HL-60/S4 treated with retinoic acid at 250 ng/mL for 4 days and 3 days (cell line): Measurements from ENCODE around the gene RETREG2.

Experiments used
- in situ Hi-C: fragments of 300-500 bp; cut with MboI; formaldehyde crosslinking; loops from 2 replicates; pipeline ENCODE4 v1.7.0; 2022; ENCODE audit warnings: low sequenced_read_pairs

The RETREG2 gene

GRCh38 chr2:219213486-219214071, 35.5 kb downstream of the RETREG2 start:
- in situ Hi-C loops, result no loop called here

- in situ Hi-C loops, result no loop called here
Measured at GRCh38 chr2:219214141-219214540, 36.1 kb downstream of the RETREG2 start.

GRCh38 chr2:219214786-219215185, 36.7 kb downstream of the RETREG2 start:
- in situ Hi-C loops, result no loop called here

GRCh38 chr2:219215871-219216534, 37.9 kb downstream of the RETREG2 start:
- in situ Hi-C loops, result no loop called here

GRCh38 chr2:219216535-219216915, 38.5 kb downstream of the RETREG2 start:
- in situ Hi-C loops, result no loop called here

- in situ Hi-C loops, result no loop called here
Measured at GRCh38 chr2:219218217-219218731, 40.2 kb downstream of the RETREG2 start.

GRCh38 chr2:219218732-219219701, 40.9 kb downstream of the RETREG2 start, which contains the start of gene ABCB6:
Gene ABCB6 (minus strand): TSS chr2:219218958. CDS start chr2:219218673, 285 bp downstream.
- in situ Hi-C loops, result no loop called here

GRCh38 chr2:219219784-219220532, 41.9 kb downstream of the RETREG2 start:
- in situ Hi-C loops, result no loop called here

GRCh38 chr2:219220652-219221402, 42.8 kb downstream of the RETREG2 start:
- in situ Hi-C loops, result no loop called here

- in situ Hi-C loops, result no loop called here
Measured at GRCh38 chr2:219221957-219222518, 44.0 kb downstream of the RETREG2 start.

- in situ Hi-C loops, result no loop called here
Measured at GRCh38 chr2:219223831-219224610, 45.9 kb downstream of the RETREG2 start.

- in situ Hi-C loops, result no loop called here
Measured at GRCh38 chr2:219225350-219225749, 47.3 kb downstream of the RETREG2 start.

- in situ Hi-C loops, result no loop called here
Measured at GRCh38 chr2:219228041-219228910, 50.2 kb downstream of the RETREG2 start.

GRCh38 chr2:219228911-219229304, 50.8 kb downstream of the RETREG2 start:
- in situ Hi-C loops, result no loop called here

- in situ Hi-C loops, result no loop called here
Measured at GRCh38 chr2:219229305-219230058, 51.4 kb downstream of the RETREG2 start, which contains the start of the genes ANKZF1 and ATG9A. Gene ANKZF1 (plus strand): TSS chr2:219229806. CDS start chr2:219230258, 452 bp downstream. Gene ATG9A (minus strand): TSS chr2:219229636. CDS start chr2:219228024, 1,612 bp downstream.

- in situ Hi-C loops, result no loop called here
Measured at GRCh38 chr2:219230059-219230540, 52.0 kb downstream of the RETREG2 start.

GRCh38 chr2:219234331-219234730, 56.3 kb downstream of the RETREG2 start:
- in situ Hi-C loops, result no loop called here
